ENCODE measurements around the gene ANKS3.

DNA sequence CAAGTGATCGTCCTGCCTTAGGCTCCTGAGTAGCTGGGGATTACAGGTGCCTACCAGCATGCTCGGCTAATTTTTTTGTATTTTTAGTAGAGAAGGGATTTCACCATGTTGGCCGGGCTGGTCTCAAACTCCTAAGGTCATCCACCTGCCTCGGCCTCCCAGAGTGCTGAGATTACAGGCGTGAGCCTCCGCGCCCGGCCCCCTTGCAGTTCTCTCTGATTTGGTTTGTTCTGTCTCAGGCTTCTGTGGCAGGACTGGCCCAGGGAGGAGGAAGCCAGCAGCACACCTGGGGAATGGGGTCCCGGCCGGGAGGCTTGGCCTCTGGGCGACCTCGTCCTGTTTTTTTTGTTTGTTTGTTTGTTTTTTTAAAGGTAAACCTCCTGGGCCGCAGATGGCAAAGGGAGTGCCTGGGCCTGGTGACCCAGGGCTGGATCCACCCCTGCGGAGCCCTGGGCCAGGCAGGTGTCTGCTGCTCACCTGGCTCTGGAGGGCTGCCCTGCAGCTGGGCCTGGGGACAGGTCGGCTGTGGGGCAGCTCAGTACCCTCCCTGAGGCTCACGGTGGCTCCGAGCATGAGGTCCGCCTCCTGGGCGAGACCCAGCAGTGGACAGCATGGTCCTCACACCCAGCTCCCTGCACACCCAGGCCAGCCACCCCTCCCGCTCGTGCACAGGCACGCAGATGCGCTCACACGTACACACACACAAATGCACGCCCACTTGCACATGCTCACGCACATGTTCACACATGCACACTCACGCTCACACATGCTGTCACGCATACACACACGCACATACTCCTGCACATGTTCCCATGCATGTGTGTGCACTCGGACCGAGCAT, 44.0 kb downstream of the ANKS3 start:
- TF ChIP-seq, protein P1, sequence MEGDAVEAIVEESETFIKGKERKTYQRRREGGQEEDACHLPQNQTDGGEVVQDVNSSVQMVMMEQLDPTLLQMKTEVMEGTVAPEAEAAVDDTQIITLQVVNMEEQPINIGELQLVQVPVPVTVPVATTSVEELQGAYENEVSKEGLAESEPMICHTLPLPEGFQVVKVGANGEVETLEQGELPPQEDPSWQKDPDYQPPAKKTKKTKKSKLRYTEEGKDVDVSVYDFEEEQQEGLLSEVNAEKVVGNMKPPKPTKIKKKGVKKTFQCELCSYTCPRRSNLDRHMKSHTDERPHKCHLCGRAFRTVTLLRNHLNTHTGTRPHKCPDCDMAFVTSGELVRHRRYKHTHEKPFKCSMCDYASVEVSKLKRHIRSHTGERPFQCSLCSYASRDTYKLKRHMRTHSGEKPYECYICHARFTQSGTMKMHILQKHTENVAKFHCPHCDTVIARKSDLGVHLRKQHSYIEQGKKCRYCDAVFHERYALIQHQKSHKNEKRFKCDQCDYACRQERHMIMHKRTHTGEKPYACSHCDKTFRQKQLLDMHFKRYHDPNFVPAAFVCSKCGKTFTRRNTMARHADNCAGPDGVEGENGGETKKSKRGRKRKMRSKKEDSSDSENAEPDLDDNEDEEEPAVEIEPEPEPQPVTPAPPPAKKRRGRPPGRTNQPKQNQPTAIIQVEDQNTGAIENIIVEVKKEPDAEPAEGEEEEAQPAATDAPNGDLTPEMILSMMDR (IDR thresholded peaks at IDR 0.05), result no peak
- no peak for TF ChIP-seq POLR2AphosphoS5 (IDR thresholded peaks at IDR 0.05)
- TF ChIP-seq EP300 (IDR thresholded peaks at IDR 0.05), result no peak
- no peak for TF ChIP-seq POLR2A (IDR thresholded peaks at IDR 0.05)
